ENCODE measurements around the gene LAMA3. TPM values are rescaled to one million over a fixed set of nuclear protein-coding genes. Genes with fewer than 3 reads are reported as not detected.

LAMA3 gene
- total and polyA plus RNA-seq, 12 donors, result 0.89 to 5.3 (median 3.3) TPM

DNA sequence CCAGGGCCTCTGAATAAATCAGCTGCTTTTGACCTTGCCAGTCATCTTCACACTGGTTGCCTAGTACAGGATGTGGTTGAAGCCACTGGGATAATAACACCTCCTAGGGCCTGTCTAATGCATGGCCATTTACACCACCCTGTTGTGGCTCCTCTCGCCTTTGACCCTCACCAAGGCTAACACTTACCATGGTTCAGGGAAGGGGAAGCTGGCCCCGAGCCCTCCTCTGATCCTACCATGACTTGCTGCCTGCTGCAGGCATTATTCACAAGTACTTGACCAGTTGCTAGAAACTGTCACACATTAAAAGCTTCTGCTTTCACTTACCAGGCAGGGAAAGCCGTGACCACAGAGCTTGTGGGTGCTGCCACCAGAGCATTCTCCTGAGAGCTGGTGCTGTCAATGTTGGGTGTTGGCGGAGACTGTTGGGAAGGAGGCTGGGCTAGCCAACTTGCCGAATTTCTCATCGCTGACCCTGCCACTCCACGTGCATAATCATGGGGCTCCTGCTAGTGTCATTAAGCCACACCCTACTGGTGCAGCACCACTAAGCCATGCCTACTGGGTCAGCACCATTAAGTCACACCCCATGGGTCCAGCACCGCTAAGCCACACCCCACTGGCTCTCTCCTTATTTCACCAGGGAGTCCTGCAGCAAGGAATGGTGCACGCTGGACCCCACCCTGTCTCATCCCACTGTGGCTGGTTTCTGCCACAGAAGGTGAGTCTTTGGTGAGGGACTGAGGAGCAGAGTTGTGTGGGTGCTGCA, 278.3 kb downstream of the LAMA3 start:
- DNase-seq, result no peak
- H3K9me3 ChIP-seq, result no peaks in the 10 kb centered on the region
- no peak overlapping the region for H3K27ac ChIP-seq
- H3K36me3 ChIP-seq, result no peaks in the 10 kb centered on the region
- peak in 1 of 8 donors; percentile 33 for ATAC-seq
- intact Hi-C loops (cut with DNase I), result loop anchor here in 2 of 10 donors (5.0 to 10.0 kb wide), 2 partner anchors 147 to 150 kb away; no protein-coding TSS in a partner anchor
- H3K4me1 ChIP-seq, result peaks cover 0 to 17% (median 0%) of the 10 kb centered on the region in 9 donors
- no peaks in the 10 kb centered on the region for H3K27me3 ChIP-seq
- 83 to 92% methylated on average over 9 of the region's 9 CpGs for WGBS, 2 donors
- TF ChIP-seq, protein P1, sequence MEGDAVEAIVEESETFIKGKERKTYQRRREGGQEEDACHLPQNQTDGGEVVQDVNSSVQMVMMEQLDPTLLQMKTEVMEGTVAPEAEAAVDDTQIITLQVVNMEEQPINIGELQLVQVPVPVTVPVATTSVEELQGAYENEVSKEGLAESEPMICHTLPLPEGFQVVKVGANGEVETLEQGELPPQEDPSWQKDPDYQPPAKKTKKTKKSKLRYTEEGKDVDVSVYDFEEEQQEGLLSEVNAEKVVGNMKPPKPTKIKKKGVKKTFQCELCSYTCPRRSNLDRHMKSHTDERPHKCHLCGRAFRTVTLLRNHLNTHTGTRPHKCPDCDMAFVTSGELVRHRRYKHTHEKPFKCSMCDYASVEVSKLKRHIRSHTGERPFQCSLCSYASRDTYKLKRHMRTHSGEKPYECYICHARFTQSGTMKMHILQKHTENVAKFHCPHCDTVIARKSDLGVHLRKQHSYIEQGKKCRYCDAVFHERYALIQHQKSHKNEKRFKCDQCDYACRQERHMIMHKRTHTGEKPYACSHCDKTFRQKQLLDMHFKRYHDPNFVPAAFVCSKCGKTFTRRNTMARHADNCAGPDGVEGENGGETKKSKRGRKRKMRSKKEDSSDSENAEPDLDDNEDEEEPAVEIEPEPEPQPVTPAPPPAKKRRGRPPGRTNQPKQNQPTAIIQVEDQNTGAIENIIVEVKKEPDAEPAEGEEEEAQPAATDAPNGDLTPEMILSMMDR (IDR thresholded peaks at IDR 0.05), result no peak
- no peak overlapping the region for H3K4me3 ChIP-seq

DNA sequence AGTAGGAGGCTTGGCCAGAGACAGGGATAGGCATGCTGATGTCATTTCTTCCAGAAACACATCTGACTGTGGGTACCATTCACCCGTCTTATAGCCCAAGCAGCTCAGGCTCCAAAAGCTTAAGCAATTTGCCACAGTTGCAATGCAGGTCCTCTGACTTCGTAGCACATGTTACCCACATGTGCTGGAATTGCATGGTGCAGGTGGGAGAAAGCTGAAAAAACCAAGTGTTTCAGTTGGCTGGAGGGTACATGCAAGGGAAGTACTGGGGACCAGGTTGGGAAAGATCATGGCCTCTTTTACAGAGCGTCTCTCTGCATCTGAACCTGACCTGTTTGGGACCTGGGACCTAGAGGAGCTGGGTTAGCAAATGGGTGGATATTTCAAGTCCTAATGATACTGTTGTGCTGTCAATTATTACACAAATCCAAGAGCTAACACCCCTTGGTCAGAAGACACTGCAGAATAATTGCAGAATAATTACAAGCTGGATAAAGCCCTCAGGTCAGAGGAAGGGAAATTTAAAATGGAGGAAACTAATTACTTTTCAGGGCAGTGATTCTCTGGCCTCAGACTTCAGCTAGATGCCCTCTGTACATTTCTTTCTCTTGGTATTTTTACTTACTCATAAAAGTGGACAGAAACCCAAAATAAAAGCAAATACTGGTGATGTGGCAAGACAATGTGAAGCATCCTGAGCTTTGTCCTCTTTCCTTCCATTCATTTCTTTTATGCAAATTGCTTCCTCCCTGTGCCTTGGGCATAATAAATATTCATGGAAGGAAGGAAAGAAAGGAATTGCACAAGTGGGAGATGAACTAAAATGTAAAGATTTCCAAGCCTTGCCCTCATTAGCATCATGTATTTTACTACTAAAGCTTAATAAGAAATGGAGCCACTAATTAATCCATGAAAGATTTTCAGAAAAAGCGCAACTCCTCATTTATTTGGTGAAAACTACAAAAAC, 279.7 kb downstream of the LAMA3 start:
- no peaks in the 10 kb centered on the region for H3K27me3 ChIP-seq
- H3K27ac ChIP-seq, result no peak overlapping the region
- H3K36me3 ChIP-seq, result no peaks in the 10 kb centered on the region
- no peaks in the 10 kb centered on the region for H3K9me3 ChIP-seq
- WGBS, 2 donors, result 97 to 99% methylated on average over 4 of the region's 4 CpGs
- H3K4me3 ChIP-seq, result no peak overlapping the region
- TF ChIP-seq, protein P1 (IDR thresholded peaks at IDR 0.05), result no peak
- intact Hi-C loops (cut with DNase I), result loop anchor here in 2 of 10 donors (5.0 to 10.0 kb wide), 2 partner anchors 146 to 148 kb away; no protein-coding TSS in a partner anchor
- ATAC-seq, result no peak
- H3K4me1 ChIP-seq, result peaks cover 0 to 17% (median 0%) of the 10 kb centered on the region in 9 donors
- no peak for DNase-seq

DNA sequence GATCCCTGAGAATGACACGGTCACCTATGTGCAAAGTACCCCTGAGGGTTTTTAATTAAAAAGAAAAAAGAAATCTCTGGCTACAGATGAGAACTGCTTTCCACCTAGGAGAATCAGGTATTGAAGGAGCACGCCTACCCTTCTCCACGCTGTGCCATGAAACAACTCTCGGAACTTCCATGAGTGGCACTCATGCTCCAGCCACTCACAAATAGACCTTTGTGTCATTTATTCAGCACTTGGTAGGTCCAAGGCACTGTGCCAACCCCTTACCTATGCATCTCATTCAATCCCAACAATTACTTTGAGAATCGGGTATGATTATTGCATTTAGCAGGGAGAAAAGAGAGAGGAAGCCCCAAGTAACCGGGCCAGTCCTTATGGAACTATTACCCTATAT, 280.4 kb downstream of the LAMA3 start:
- H3K9me3 ChIP-seq, result peaks cover 0 to 5% (median 0%) of the 10 kb centered on the region in 11 donors
- intact Hi-C loops (cut with DNase I), result loop anchor here in 2 of 10 donors (5.0 to 10.0 kb wide), 2 partner anchors 145 to 148 kb away; no protein-coding TSS in a partner anchor
- TF ChIP-seq, protein P1 (IDR thresholded peaks at IDR 0.05), result no peak
- H3K36me3 ChIP-seq, result no peaks in the 10 kb centered on the region
- no peak overlapping the region for H3K27ac ChIP-seq
- peaks cover 0 to 17% (median 0%) of the 10 kb centered on the region in 9 donors for H3K4me1 ChIP-seq
- no peaks in the 10 kb centered on the region for H3K27me3 ChIP-seq
- no peak overlapping the region for H3K4me3 ChIP-seq
- ATAC-seq, result no peak
- whole genome bisulfite sequencing, 2 donors, result 94 to 95% methylated on average over 6 of the region's 6 CpGs
- DNase-seq, result no peak

Data from heart right ventricle (tissue), 16 donors.